Neural cell (in vitro differentiated cells): ENCODE results near the gene HNRNPF.

Experiments
- CTCF ChIP-seq: fragments of 450-650 bp; IDR thresholded peaks from 2 replicates; pipeline ENCODE4 v1.5.1; 2014; ENCODE audit warnings: antibody characterized with exemption, mild to moderate bottlenecking, moderate library complexity; ENCODE audit not compliant: poor library complexity, severe bottlenecking
- REST ChIP-seq: IDR thresholded peaks from 2 replicates; pipeline ENCODE4 v1.6.1; 2012; ENCODE audit warnings: borderline replicate concordance

GRCh38 chr10:43417950-43418768 is 9.2 kb upstream of the HNRNPF start:
- TF ChIP-seq CTCF = no peak
- no peak for TF ChIP-seq REST
